ACC112 (cell line): ENCODE measurements around the gene CLEC16A.

ENCODE experiments used
- H2AFZ ChIP-seq: fragments of 200-600 bp; sonication (generic); one replicate; pipeline ENCODE4 v1.6.0; 2017; ENCODE audit warnings: antibody characterized with exemption, low read length; ENCODE audit not compliant: unreplicated experiment
- H3K27ac ChIP-seq: fragments of 200-600 bp; sonication (generic); 2 replicates; pipeline ENCODE4 v1.5.1; 2014; ENCODE audit warnings: low read depth, mild to moderate bottlenecking, antibody characterized with exemption, low read length, moderate library complexity
- H3K27me3 ChIP-seq: fragments of 200-600 bp; sonication (generic); 2 replicates; pipeline ENCODE4 v1.6.1; 2014; ENCODE audit warnings: mild to moderate bottlenecking, antibody characterized with exemption, low read length, moderate library complexity, mixed read lengths; ENCODE audit not compliant: insufficient read depth
- H3K36me3 ChIP-seq: fragments of 200-600 bp; sonication (generic); 2 replicates; pipeline ENCODE4 v1.6.1; 2016; ENCODE audit warnings: mild to moderate bottlenecking, antibody characterized with exemption, low read length, moderate library complexity, mixed read lengths; ENCODE audit not compliant: insufficient read depth
- H3K4me1 ChIP-seq: fragments of 200-600 bp; sonication (generic); one replicate; pipeline ENCODE4 v1.6.1; 2016; ENCODE audit warnings: low read length, mixed read lengths; ENCODE audit not compliant: insufficient read depth, unreplicated experiment, control insufficient read depth
- H3K4me3 ChIP-seq: fragments of 200-600 bp; sonication (generic); 2 replicates; pipeline ENCODE4 v1.5.1; 2014; ENCODE audit warnings: mild to moderate bottlenecking, low read depth, low read length
- H3K79me2 ChIP-seq: fragments of 200-600 bp; sonication (generic); one replicate; pipeline ENCODE4 v1.6.0; 2016; ENCODE audit warnings: low read length; ENCODE audit not compliant: control insufficient read depth, unreplicated experiment, insufficient read depth

CLEC16A gene

GRCh38 chr16:11128211-11129141 lies 184.1 kb downstream of the CLEC16A start:
- H2AFZ ChIP-seq, result no peak overlapping the region
- H3K36me3 ChIP-seq, result no peaks in the 10 kb centered on the region; the same call in 1 of the 2 replicates
- H3K4me3 ChIP-seq, result no peak overlapping the region
- no peaks in the 10 kb centered on the region for H3K27me3 ChIP-seq
- H3K4me1 ChIP-seq, result peaks cover 27% of the 10 kb centered on the region
- H3K79me2 ChIP-seq, result no peaks in the 10 kb centered on the region
- peak overlapping the region; percentile 23; the same call in 1 of the 2 replicates for H3K27ac ChIP-seq

- Histone ChIP-seq H3K36me3 (no peaks in the 10 kb centered on the region; the same call in 1 of the 2 replicates), H3K79me2 (no peaks in the 10 kb centered on the region), H2AFZ (no peak overlapping the region), H3K27me3 (no peaks in the 10 kb centered on the region), H3K4me3 (no peak overlapping the region), H3K4me1 (peaks cover 36% of the 10 kb centered on the region), H3K27ac (0 out of 2 replicates have a peak overlapping the region, but pooled peaks have one; percentile 10)
Observed at GRCh38 chr16:11129378-11129781, 185.0 kb downstream of the CLEC16A start.

- no peak overlapping the region for H2AFZ ChIP-seq
- no peak overlapping the region for H3K4me3 ChIP-seq
- no peaks in the 10 kb centered on the region for H3K79me2 ChIP-seq
- no peak overlapping the region for H3K27ac ChIP-seq
- no peaks in the 10 kb centered on the region for H3K36me3 ChIP-seq
- H3K4me1 ChIP-seq, result peaks cover 54% of the 10 kb centered on the region
- H3K27me3 ChIP-seq, result no peaks in the 10 kb centered on the region
Observed at GRCh38 chr16:11130978-11131665, 186.8 kb downstream of the CLEC16A start.

DNA sequence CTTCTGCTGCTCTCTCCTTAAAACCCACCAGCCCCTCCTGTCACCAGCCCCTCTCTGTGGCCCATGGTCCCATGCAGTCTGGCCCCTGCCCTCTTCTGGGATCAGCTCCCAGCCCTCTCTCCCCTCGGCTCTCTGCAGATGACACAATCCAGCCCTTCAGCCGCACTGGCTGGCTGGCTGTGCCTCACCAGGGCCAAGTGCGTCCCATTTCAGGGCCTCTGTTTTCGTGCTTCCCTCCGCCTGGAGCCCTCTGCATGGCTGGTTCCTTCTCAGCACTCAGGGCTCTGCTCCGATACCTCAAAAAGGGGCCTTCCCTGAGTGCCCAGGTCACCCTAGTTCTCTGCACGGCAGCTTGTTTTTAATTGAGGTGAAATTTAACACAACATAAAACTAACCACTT lies 187.3 kb downstream of the CLEC16A start:
- H2AFZ ChIP-seq, result no peak overlapping the region
- no peak overlapping the region for H3K4me3 ChIP-seq
- H3K36me3 ChIP-seq, result no peaks in the 10 kb centered on the region
- H3K27me3 ChIP-seq, result no peaks in the 10 kb centered on the region
- H3K79me2 ChIP-seq, result no peaks in the 10 kb centered on the region
- H3K27ac ChIP-seq, result no peak overlapping the region
- H3K4me1 ChIP-seq, result peaks cover 60% of the 10 kb centered on the region

- no peaks in the 10 kb centered on the region for H3K36me3 ChIP-seq
- H3K4me3 ChIP-seq, result peak overlapping the region; percentile 30
- peaks cover 69% of the 10 kb centered on the region for H3K4me1 ChIP-seq
Observed at GRCh38 chr16:11133344-11133943, 189.1 kb downstream of the CLEC16A start.

GRCh38 chr16:11134722-11135463 lies 190.5 kb downstream of the CLEC16A start:
- no peaks in the 10 kb centered on the region for H3K36me3 ChIP-seq
- no peaks in the 10 kb centered on the region for H3K79me2 ChIP-seq
- H3K4me1 ChIP-seq, result peaks cover 72% of the 10 kb centered on the region
- no peak overlapping the region for H3K4me3 ChIP-seq
- H3K27ac ChIP-seq, result no peak overlapping the region
- H3K27me3 ChIP-seq, result no peaks in the 10 kb centered on the region
- no peak overlapping the region for H2AFZ ChIP-seq

More at GRCh38 chr16:11133344-11133943, 189.1 kb downstream of the CLEC16A start:
- H2AFZ ChIP-seq, result no peak overlapping the region
- peak overlapping the region; percentile 79 for H3K27ac ChIP-seq
- H3K79me2 ChIP-seq, result no peaks in the 10 kb centered on the region
- no peaks in the 10 kb centered on the region for H3K27me3 ChIP-seq

DNA sequence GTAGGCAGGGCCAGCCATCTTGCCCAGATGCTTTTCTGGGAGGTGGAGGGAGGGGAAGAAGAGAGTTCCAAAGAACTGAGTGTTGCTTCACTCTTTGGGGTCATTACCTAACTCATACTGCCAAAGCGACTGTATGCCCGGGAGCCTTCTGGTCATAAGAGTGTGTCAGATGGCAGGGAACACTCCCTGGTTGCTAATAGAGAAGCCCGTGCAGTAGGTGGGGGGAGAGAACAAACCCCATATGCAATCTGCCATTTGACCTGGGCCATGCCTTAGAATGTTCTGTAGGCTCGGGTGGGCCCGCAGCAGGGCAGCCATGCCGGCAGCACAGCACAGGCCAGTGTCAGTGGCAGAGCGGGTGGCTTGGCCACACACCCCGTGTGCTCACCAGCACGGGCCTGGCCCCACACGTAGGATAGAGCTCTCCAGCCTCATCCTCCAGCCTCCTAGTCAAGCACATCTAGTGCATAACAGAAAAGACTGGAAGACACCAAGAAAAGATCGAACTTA lies 191.2 kb downstream of the CLEC16A start:
- H3K4me3 ChIP-seq, result no peak overlapping the region
- H2AFZ ChIP-seq, result no peak overlapping the region
- no peaks in the 10 kb centered on the region for H3K27me3 ChIP-seq
- no peaks in the 10 kb centered on the region for H3K36me3 ChIP-seq
- H3K4me1 ChIP-seq, result peaks cover 77% of the 10 kb centered on the region
- no peaks in the 10 kb centered on the region for H3K79me2 ChIP-seq
- H3K27ac ChIP-seq, result peak overlapping the region; percentile 15; the same call in 1 of the 2 replicates

DNA sequence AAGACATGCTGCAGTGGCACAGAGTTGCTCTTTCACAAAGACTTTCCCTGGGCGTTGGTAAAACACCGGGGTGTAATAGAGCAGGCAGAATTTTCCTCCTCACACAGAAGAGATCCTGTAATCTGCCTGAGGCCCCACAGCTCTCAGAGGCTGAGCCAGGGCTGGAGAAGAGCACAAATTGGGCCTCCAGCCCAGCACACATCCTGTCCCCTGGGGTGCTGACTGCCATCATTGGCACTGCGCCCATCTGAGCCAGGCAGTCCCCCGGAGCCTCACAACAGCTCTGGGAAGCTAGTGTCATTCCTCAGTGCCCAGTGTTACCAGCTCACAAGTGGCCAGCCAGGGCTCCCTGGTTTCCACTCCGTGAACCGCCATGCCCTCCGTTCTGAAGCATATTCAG lies 192.2 kb downstream of the CLEC16A start:
- H3K36me3 ChIP-seq, result no peaks in the 10 kb centered on the region
- H3K27me3 ChIP-seq, result no peaks in the 10 kb centered on the region
- peak overlapping the region; percentile 27; the same call in 1 of the 2 replicates for H3K27ac ChIP-seq
- H3K4me3 ChIP-seq, result no peak overlapping the region
- H3K4me1 ChIP-seq, result peaks cover 77% of the 10 kb centered on the region
- no peaks in the 10 kb centered on the region for H3K79me2 ChIP-seq
- H2AFZ ChIP-seq, result no peak overlapping the region

- Histone ChIP-seq H3K27ac (no peak overlapping the region), H3K36me3 (no peaks in the 10 kb centered on the region), H3K27me3 (no peaks in the 10 kb centered on the region), H2AFZ (no peak overlapping the region), H3K79me2 (no peaks in the 10 kb centered on the region), H3K4me3 (no peak overlapping the region), H3K4me1 (peaks cover 66% of the 10 kb centered on the region)
Observed at GRCh38 chr16:11138022-11138768, 193.8 kb downstream of the CLEC16A start.
